COLO829 (cell line): Measurements from ENCODE around the gene FALEC.

Source experiments
- DNase-seq: peaks from one replicate; pipeline ENCODE4 v3.0.0; 2012; ENCODE audit warnings: low spot score

Gene FALEC

DNA sequence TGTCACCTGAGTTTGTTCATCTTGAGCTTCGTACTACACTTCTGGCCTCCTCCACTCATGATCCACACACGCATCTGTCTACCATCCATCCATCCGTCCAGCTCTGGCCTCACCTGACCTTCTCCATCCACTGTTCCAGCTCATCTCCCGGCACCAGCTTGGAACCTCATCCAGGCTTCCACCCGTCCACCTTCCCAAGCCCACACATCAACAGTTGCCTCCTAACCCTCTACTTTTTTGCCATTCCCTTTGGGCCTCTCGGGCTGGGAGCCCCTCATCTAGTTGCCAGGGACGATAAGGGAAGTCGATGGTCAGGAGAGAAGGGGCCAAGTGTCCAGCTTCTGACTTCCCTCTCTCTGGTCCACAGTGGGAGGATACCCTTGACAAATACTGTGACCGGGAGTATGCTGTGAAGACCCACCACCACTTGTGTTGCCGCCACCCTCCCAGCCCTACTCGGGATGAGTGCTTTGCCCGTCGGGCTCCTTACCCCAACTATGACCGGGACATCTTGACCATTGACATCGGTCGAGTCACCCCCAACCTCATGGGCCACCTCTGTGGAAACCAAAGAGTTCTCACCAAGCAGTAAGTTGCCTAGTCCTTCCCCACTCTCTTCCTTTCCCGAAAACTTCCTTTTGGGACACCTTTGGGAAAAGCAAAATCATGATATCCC is 3.4 kb upstream of the FALEC start:
- DNase-seq: no peak

DNA sequence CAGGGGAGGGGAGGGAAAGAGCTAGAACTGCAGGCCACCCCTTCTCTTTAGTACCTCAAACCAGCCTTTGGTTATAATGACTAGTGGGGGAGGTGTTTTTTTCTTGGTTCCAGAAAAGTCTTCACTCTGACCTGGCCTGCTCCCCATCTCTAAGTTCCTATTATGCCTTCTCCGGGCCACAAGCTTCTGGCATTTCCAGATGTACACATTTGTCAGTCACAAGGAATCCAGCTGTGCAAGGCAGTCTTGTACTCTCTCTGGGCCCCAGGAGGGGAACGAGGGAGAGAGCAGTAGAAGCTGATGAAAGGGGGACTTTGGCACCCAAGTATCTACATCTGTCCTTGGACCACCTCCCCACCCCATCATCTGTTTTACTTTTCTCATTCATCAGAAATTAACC is 2.7 kb upstream of the FALEC start:
- no peak for DNase-seq

DNA sequence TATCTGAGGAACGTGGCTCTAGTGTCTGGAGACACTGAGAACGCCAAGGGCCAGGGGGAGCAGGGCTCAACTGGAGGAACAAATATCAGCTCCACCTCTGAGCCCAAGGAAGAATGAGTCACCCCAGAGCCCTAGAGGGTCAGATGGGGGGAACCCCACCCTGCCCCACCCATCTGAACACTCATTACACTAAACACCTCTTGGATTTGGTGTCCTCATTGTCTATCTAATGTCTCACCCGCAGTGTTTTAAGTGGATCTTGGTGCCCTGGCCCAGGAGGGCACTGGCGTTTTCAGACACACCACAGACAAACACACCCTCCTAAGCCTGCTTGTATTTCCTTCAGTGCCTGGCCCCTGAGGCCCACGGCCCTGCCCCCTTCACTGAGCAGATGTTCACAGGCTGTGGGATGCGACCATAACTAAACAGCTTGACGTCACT is 2.2 kb upstream of the FALEC start:
- DNase-seq: no peak

DNA sequence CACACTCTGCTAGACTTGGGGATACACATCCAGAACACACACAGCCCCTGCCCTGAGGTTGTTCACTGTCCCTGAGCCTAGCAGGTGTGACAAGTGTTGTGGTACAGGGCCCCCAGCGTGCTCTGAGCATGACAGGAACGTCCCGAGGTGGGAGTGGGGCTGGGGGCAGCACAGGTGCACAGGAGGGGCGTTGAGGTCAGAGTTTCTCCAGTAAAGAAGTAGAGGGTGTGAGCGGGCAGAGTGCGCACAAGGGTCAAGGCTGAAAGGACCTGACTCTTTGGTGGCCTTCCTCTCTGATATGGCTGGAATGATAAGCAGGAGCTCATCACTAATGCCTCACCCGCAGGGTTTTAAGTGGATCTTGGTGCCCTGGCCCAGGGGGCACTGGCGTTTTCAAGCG is 1.3 kb upstream of the FALEC start:
- DNase-seq: no peak

DNA sequence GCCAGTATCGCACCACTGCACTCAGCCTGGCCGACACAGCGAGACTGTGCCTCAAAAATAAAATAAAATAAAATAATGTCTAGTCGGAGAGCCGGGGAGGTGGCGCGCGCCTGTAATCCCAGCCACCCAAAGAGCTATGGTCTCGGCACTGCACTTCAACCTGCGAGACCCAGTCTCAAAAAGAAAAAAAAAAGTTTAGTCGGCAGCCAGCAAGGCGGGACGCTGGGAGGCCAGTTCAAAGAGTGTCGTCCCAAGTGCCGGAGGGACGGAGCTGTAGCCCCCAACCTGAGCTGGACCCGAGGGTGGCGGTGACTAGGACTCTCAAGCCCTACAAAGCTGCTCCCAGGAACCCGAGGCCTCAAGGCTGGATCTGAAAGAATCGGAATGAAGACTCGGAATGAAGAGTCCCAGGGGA is 632 bp upstream of the FALEC start:
- DNase-seq: no peak

DNA sequence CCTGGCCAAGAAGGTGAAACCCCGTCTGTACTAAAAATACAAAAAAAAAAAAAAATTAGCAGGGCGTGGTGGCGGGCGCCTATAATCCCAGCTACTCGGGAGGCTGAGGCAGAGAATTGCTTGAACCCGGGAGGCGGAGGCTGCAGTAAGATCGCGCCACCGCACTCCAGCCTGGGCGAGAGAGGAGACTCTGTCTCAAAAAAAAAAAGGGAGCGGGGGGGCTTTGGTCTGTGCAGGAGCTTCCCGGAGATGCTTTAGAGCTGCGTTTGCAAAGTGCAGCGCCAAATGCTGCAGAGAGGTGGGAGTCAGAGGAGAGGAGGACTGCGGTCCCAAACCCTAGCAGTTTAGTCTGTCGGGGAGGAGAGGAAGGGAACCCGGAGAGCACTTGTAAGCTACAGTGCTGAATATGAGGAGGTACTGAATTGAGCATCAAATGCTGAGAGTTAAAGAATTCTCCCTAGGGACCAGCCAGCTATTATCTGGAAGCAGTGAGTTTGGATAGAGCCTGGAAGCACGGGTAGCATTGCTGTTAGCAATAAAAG is 569 bp downstream of the FALEC start:
- DNase-seq: no peak

DNA sequence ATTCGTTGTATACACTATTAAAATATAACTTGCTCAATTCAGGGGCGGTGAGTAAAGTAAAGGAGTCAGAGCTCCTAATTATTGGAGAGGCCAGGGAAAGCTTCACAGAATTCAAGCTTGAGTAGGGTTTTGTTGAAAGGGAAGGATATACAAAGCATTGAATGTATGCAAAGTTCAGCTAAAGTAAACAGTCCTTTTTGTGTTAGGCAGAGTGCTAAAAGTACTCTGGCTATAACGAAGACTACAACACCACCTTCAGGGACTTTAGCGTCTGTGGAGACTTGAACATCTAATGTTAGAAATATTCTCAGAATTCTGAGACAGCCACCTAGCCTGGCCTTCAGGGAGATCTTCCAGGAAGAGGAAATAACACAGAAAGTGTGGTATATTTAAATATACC is 1.1 kb downstream of the FALEC start:
- DNase-seq: no peak

DNA sequence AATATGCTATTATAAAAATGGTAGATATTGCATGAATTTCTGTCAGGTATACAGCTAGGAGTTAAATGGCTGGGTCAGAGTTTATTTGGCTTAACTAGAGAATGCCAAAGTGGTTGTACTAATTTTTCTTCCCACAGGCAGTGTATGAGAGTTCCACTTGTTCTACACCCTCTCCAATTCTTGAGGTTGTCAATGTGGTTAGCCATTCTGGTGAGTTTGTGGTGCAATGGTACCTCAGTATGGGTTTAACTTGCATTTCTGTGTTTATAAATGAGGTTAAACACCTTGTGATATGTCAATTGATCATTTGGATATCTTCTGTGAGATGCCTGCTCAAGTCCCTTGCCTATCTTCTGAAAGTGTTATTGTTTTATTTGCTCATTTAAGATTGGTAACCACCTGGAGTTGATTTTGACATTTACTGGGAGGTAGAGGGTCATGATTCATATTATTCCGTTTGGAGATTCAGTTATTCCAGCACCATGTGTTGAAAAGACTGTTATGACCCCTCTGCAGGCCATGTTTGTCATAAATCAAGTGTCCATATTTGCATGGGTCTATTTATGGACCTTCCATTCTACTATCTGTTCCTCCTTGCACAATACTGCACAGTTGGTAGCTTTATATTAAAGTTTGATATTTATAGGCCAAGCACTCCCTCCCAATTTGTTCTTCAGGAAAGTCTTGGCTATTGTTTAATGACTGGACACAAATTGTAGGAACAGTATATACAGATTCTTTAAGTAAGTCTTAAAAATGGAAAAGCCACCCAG is 5.8 kb downstream of the FALEC start:
- DNase-seq: no peak

DNA sequence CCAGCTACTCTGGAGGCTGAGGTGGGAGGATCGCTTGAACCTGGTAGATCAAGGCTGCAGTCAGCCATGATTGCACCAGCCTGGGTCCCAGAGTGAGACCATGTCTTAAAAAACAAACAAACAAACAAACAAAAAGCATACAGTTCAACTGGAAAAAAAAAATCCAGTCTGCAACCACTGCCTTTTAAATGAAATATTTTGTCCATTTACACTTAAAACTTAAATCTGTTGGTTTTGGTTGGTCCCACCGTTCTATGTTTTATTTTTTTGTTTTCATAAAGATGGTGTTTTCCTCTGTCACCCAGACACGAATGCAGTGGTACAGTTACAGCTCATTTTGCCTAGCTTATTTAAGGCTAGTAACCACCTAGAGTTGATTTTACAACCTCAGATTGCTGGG is 9.8 kb downstream of the FALEC start:
- DNase-seq: no peak

DNA sequence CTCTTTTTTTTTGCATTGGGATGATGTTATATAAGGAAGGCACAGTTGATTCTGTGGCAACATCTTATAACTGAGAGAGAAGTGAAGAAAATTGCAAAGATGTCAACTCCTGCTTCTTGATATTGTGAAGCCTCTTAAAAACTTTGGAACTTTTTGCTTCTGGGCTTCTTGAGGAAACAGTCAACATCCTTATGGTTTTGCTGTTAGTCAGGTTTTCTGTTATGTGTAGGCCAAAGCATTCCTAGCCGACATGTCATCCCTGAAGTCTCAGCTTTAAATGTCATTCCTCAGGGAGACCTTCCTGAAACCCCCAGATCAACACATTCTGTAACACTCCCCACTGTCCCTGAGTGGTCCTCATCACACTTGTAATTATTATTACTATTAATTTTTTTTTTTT is 12.6 kb downstream of the FALEC start:
- DNase-seq: no peak

DNA sequence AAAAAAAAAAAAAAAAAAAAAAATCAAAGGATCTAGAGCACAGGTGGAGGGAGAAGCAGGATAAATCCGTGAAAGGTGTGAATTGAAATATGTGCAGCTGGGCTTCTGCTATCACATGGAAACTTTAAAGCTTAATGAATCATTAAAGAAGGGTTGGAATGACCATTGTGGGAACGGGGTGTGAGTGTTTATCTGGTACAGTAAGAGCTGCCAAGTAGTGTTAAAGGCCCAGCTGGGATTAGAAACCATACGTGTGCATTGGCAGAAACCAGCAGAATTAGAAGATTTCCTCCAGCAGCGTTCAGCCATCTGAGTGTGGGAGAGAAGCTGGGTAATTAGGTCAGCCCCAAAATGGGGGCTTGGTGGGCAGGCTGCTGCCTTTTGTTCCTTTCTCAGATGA is 13.5 kb downstream of the FALEC start:
- DNase-seq: no peak

DNA sequence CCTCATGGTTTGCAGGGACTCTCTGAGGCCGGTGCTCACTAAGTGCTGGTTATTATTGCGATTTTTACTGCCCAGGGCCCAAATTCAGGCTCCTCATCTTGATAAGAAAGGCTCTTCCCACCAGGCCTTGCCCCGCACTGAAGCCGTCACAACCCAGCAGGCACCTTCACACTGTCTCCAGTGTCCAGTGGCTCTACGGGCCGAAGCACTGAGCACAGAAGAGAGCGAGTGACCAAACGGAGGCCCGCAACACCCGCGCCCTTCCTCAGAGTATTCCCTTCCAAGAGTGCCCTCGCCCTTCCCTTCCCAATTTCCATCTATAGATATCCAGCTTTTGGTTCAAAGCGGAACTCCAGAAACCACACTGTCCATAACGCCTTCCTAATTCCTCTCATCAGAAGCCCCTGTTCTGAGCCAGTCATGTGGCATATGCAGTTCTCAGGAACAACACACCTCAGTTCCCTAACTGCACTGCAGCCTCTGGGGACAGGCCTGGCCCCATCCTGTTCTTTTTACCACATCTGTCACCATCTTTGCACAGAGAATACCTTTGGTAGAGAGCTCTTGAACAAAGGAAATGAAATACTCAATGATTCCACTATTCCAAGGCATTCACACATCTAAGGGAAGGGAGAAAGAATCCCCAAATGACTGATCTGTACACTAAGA is 15.1 kb downstream of the FALEC start:
- DNase-seq: no peak

DNA sequence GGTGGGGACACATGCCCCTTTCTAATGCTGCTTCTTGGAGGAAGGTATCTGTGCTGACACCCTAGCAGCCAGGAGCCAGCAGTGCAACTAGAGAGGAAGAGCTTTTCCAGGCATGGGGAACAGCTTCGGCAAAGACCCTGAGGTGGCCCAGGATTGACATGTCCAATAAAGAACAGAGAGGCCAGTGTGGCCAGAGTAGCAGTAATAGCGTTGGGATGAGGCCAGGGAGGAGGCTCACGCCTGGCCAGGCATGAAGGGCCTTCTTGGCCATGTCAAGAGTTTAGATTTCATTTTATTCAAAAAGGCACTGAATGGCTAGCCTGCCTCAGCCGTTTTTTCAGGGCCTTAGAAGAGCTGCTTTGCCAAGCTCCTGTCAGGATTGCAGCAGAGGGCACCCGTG is 17.3 kb downstream of the FALEC start:
- no peak for DNase-seq

DNA sequence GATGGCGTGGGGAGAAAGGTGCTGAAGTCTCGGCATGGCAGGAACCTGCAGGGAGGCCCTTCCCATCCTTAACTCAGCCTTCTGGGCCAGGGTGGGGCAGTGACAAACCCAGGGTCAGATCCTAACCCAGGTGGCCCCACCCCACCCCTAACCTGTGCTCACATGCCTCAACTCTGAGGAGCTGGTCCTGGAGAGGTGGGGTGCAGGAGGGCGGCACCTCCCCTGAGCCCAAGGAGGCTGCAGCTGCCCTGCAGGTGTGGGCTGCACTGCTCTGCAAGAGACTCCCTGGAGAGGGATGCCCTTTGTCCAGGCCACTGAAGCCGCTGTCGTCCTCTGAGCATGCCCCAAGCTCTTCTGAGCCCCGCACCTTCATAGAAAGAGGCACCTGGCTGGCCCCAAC is 18.4 kb downstream of the FALEC start:
- no peak for DNase-seq

DNA sequence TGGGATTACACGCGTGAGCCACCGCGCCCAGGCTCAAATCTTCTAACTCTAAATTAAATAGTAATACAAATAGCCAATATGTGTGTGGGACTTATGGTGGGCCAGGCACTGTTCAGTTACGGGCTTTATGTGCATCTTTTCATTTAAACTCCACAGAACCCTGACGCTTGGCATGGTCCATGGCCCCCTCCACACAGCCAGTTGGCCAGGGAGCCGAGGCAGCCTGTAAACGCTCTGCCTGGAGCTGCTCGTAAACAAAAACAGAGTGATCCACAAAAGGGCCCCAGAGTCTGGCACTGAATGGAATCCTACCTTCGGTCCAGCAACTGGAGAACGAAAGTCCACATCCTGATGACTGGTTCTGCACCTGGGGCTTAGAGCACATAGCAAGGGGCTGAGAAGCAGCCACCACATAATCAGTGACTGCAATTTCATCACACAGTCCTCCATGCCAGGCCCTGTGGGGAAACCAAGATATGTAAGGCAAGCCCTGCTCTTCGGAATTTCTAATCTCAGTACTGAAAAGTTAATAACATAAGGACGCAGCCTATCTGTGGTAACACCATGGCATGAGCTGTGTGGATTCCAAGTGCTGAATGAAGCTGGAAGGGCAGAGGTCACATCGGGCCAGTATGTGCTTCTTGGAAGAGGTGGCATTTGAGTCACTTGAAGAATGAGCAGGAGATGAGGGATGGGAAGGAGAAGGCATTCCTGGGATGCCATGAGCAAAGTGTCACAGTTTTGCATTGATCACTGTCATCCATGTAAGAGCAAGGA is 20.1 kb downstream of the FALEC start:
- DNase-seq: no peak

DNA sequence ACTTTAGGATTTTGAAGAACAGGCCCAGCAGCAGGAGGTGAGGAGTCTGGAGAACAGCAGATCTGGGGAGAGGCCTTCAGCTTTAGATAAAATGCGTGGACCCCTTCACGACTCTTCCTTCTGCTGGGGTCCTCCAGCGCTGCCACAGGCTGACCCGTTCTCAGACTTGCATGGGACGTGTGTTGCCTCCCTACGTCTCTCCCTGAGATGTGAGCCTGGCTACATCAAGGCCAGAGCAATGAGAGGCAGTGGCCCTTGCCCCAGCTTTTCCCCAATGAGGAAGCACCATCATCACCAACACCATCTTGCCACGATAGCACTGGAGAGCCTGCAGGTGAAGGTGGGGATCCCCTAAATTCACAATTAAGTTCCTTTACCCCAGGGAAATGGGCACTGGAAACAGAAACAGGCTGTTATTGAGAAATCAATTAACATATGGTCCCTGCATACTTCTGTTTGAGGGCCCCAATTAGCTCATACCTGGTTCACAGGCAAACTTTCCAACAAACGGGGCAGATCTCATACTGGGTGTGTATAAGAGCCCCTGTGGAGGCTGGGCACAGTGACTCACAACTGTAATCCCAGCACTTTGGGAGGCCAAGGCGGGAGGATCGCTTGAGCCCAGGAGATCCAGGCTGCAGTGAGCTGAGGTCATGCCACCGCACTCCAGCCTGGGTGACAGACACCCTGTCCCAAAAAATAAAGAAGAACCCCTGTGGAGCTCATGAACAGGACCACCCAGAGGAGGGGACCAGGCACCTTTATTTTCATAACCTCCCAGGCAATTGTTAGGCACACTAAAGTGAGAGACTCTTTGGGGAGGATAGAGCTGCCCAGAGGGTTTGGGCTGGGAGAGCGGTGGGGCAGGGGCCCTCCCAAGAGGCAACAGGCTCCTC is 21.5 kb downstream of the FALEC start:
- DNase-seq: no peak

DNA sequence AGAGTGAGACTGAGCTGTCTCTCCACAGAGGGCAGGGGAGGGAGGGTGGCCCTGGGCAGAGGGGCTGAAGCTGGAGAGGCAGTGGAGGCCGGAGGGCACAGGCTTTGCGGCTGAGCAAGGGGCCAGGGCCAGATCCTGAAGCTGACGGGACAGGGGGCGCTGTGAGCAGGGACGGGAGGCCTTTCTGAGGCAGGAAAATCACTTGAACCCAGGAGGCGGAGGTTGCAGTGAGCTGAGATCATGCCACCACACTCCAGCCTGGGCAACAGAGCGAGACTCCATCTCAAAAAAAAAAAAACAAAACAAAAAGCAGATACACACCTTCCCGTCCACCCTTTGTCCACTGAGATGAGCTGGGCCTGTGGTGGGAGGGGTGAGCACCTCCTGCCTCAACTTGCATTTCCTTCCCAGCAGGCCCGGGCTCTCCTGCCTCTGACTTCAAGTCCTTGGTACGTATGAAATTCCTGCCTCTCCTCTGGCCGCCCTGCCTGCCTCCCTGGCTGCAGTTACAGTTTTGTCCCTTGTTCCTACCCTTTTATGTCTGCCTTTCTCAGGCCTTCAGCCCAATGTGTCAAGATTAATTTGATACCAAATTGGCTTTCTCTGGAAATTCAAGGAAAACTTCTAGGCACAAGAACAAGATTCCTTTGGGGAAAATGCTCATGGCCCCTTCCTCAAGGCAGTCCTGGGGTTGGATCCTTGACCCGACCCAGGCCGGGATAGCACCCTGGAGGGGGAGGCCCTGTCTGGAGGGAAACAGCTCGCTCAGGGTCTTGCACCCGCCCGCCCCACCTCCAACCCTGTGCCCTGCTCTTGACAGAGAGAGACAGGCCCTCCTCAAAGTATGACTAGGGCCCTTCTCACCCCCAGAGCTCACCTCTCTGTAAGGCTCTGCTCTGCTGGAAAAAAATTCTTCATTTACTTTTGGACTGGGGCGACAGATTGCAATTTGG is 22.5 kb downstream of the FALEC start:
- no peak for DNase-seq

DNA sequence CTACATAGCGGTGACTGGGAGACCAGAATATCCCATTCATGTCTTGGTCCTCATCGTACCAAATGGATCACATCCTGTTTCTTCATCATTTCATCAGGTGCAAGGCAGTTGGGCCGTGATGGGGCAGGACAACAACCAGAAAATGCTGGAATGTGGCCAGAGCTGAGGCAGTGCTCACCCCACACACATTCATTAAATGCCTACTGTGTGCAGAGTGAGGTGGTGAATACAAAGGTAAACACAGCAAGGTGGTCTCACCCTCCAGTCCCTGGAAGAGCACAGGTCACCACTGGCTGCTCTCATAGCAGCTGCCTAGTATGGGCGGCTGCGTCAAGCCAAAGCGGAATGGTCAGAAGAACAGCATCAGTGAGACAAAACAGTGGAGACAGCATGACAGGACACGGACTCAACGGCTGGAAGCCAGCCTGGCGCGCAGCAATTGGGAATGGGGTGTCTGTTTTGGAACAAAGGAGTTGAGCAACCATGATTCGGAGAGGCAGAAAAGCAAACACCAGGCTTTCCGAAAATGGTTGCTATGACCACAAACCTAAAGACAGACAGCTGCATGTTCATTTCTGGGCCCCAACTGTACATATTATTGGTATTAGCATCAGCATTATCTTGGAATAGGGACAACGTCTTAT is 28.1 kb downstream of the FALEC start:
- no peak for DNase-seq

DNA sequence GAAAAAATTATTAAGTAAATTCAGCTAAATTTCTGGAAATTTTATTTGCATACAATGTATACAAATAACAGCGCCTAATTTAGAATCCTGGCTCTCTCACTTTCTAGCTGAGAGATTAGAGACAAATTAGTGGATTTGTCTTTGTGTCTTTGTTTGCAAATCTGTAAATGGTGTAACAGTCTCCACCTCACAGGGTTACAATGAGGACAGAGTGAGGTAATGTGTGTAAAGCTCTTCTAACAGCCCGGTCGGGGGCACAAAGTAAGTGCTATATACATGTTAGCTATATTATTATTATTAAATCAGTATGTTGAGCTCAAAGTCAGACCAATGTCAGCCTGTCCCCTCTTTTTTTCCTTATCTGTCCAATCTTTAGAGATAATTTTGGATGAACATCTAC is 28.7 kb downstream of the FALEC start:
- DNase-seq: no peak
